B cell (primary cell): ENCODE data around the gene IL17B. TPM values are rescaled to one million over a fixed set of nuclear protein-coding genes. Genes with fewer than 3 reads are reported as not detected.

Experiments used
- ATAC-seq: fragments of 200-7000 bp; cut with Tn5 transposase; one replicate; pipeline ENCODE4 v1.10.0; 2021; ENCODE audit warnings: low read depth, mild to moderate bottlenecking, moderate number of reproducible peaks, moderate library complexity
- CTCF ChIA-PET: fragments of 350-600 bp; sonication (Branson Sonifier 250); formaldehyde crosslinking; loops from one replicate; lab custom pipeline; 2021; ENCODE audit warnings: antibody characterized with exemption, inconsistent platforms; lab: Charles Lee
- POLR2A ChIA-PET: fragments of 350-600 bp; sonication (Branson Sonifier 250); formaldehyde crosslinking; loops from one replicate; lab custom pipeline; 2021; ENCODE audit warnings: antibody characterized with exemption; lab: Charles Lee
- DNase-seq: peaks from one replicate; pipeline ENCODE4 v3.0.0; 2013
- H2AFZ ChIP-seq: 2 replicates; pipeline ENCODE4 v1.6.1; 2012; ENCODE audit warnings: mild to moderate bottlenecking, low read depth, low read length; ENCODE audit not compliant: insufficient read depth, poor library complexity, severe bottlenecking
- H3K27ac ChIP-seq, 2 donors: 1 replicate in 1 of 2; 2 replicates in 1 of 2; pipeline ENCODE4 v1.5.1; 2012 to 2013; ENCODE audit warnings: low read length in 2 of 2, mild to moderate bottlenecking in 2 of 2, moderate library complexity in 1 of 2
- H3K27me3 ChIP-seq, 4 experiments: fragments of 200-600 bp in 1 of 4; sonication (generic) in 1 of 4; replicated peaks in 1 of 4; 1 replicate in 2 of 4; 2 replicates in 2 of 4; pipeline versions ENCODE4 v1.6.1 to v1.7.0; 2013 to 2016; ENCODE audit warnings: low read length in 3 of 4, mild to moderate bottlenecking in 2 of 4, mixed read lengths in 1 of 4, moderate library complexity in 1 of 4; ENCODE audit not compliant: insufficient read depth in 4 of 4, control insufficient read depth in 3 of 4; ENCODE audit errors: control extremely low read depth in 1 of 4
- H3K36me3 ChIP-seq, 2 experiments: replicated peaks in 1 of 2; 1 replicate in 1 of 2; 2 replicates in 1 of 2; pipeline versions ENCODE4 v1.6.1 to v1.7.1; 2013; ENCODE audit warnings: low read length in 1 of 2; ENCODE audit not compliant: insufficient read depth in 2 of 2, control insufficient read depth in 1 of 2; ENCODE audit errors: control extremely low read depth in 1 of 2, extremely low read depth in 1 of 2
- H3K4me1 ChIP-seq, 2 donors: fragments of 200-600 bp in 1 of 2; sonication (generic) in 1 of 2; 1 replicate in 1 of 2; 2 replicates in 1 of 2; pipeline versions ENCODE4 v1.5.1 to v1.6.1; 2013 to 2017; ENCODE audit warnings: low read length in 2 of 2; ENCODE audit not compliant: control insufficient read depth in 2 of 2, insufficient read depth in 2 of 2
- H3K4me2 ChIP-seq: replicated peaks from 2 replicates; pipeline ENCODE3; 2012; ENCODE audit warnings: mild to moderate bottlenecking, low read depth, low read length; ENCODE audit not compliant: poor library complexity, severe bottlenecking
- H3K4me3 ChIP-seq, 5 experiments: fragments of 200-600 bp in 1 of 5; sonication (generic) in 1 of 5; 1 replicate in 3 of 5; 2 replicates in 2 of 5; pipeline versions ENCODE4 v1.5.1 to v1.7.0; 2011 to 2016; ENCODE audit warnings: low read length in 4 of 5, mild to moderate bottlenecking in 4 of 5, low read depth in 2 of 5, control low read depth in 1 of 5, moderate library complexity in 1 of 5; ENCODE audit not compliant: insufficient read depth in 1 of 5; ENCODE audit errors: control extremely low read depth in 1 of 5, extremely low read depth in 1 of 5
- H3K79me2 ChIP-seq: fragments of 200-600 bp; sonication (generic); one replicate; pipeline ENCODE4 v1.6.0; 2016; ENCODE audit warnings: low read length; ENCODE audit not compliant: control insufficient read depth, insufficient read depth
- H3K9ac ChIP-seq: fragments of 200-600 bp; sonication (generic); 2 replicates; pipeline ENCODE4 v1.6.1; 2017; ENCODE audit warnings: mild to moderate bottlenecking, low read length, moderate library complexity
- H3K9me3 ChIP-seq, 3 donors: one replicate each; pipeline versions ENCODE4 v1.6.1 to v1.7.1; 2013; ENCODE audit warnings: low read length in 2 of 3; ENCODE audit not compliant: control insufficient read depth in 2 of 3, insufficient read depth in 1 of 3; ENCODE audit errors: control extremely low read depth in 1 of 3
- H4K20me1 ChIP-seq: 2 replicates; pipeline ENCODE4 v1.6.0; 2012; ENCODE audit warnings: mild to moderate bottlenecking, low read length; ENCODE audit not compliant: insufficient read depth, control insufficient read depth, poor library complexity, severe bottlenecking
- H3K27ac Mint-ChIP-seq: one replicate; pipeline ENCODE4 v1.8.0; 2021; ENCODE audit warnings: mixed read lengths
- H3K27me3 Mint-ChIP-seq: one replicate; pipeline ENCODE4 v1.8.0; 2021; ENCODE audit warnings: mixed read lengths
- H3K4me1 Mint-ChIP-seq: one replicate; pipeline ENCODE4 v1.8.0; 2021; ENCODE audit warnings: mixed read lengths
- H3K4me3 Mint-ChIP-seq: one replicate; pipeline ENCODE4 v1.8.0; 2021; ENCODE audit warnings: mixed read lengths
- H3K9me3 Mint-ChIP-seq: one replicate; pipeline ENCODE4 v1.8.0; 2022; ENCODE audit warnings: mixed read lengths; ENCODE audit not compliant: insufficient read depth
- EZH2 ChIP-seq: IDR thresholded peaks from 2 replicates; pipeline ENCODE4 v1.6.1; 2012; ENCODE audit warnings: borderline replicate concordance, low read depth, mild to moderate bottlenecking, moderate library complexity, low read length; ENCODE audit not compliant: insufficient read depth, poor library complexity, severe bottlenecking
- WGBS: methylation state at CpG from one replicate; pipeline ENCODE4 v1.1.5; 2013; ENCODE audit warnings: missing lambda C conversion rate; ENCODE audit not compliant: insufficient coverage; 5-methylcytosine and 5-hydroxymethylcytosine counted together
- intact Hi-C: fragments of 100-400 bp; cut with micrococcal nuclease; formaldehyde crosslinking; loops from one replicate; pipeline ENCODE4 v1.10.0; 2022
- polyA minus RNA-seq: library from RNA; depleted of rRNA, polyadenylated mRNA; stranded (reverse); fragments of >200 nt; gene quantifications from 2 replicates; pipeline ENCODE4 v1.2.3, GENCODE V29; 2012
- polyA plus RNA-seq: library from polyadenylated mRNA; depleted of rRNA; stranded (reverse); fragments of >200 nt; gene quantifications from 2 replicates; pipeline ENCODE4 v1.2.3, GENCODE V29; 2012
- total RNA-seq, 2 donors: library from RNA; stranded (reverse); fragments of 120-200 nt in 1 of 2; gene quantifications; 1 replicate in 1 of 2; 2 replicates in 1 of 2; pipeline versions ENCODE4 v1.2.3 to v1.2.4, GENCODE V29; 2013 to 2022
- TF ChIP-seq, protein P1 (sequence below): fragments of 200-600 bp; IDR thresholded peaks from one replicate; pipeline ENCODE4 v1.8.0; 2022; ENCODE audit warnings: antibody characterized with exemption, mild to moderate bottlenecking

Gene IL17B, protein sequence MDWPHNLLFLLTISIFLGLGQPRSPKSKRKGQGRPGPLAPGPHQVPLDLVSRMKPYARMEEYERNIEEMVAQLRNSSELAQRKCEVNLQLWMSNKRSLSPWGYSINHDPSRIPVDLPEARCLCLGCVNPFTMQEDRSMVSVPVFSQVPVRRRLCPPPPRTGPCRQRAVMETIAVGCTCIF
- total RNA-seq: not detected in 2 replicates
- total RNA-seq (2013): 9.4 TPM
- polyA plus RNA-seq: not detected in 2 replicates
- polyA minus RNA-seq: not detected in 2 replicates

DNA sequence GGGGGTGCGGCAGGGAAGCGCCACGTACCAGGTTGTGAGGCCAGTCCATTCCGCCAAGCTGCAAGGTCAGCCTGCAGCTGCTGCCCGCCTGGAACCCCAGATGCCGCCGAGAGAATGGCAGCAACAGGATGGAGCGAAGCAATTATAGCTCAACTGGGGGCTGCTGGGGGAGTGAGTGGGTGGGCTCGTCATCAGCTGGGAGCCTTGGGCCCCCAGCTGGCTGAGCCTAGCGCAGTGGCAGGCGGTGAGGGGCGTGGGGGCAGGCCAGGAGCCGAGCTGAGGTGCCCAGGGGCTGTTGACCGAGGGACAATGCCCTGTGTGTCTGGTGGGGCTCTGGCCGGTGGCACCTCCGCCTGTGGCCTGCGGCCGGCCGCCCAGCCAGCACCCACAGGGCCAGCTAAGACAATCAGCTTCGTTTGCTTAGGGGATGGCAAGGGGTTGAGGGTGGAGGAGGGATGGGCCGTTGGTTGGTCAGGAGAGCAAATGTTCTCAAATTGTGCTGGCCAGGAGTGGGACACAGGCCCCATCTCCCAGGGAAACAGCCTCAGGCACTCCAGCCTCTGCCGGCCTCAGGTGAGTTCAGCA lies at the start of gene IL17B:
Gene IL17B (minus strand): TSS at position 116 of the 585 bp plus-strand sequence. CDS start 67 bp downstream, at position 49.
- Histone ChIP-seq H3K4me3 (no peak within 1 kb of the TSS), H3K4me1 (peaks cover 0 to 5% of the 10 kb centered on the region in 2 donors), H2AFZ (no peak within 1 kb of the TSS), H3K9me3 (peaks cover 0 to 3% (median 0%) of the 10 kb centered on the region in 3 donors), H3K27me3 (no peaks in the 10 kb centered on the region), H3K27ac (no peak within 1 kb of the TSS), H4K20me1 (no peaks in the 10 kb centered on the region), H3K36me3 (no peaks in the 10 kb centered on the region), H3K9ac (no peak within 1 kb of the TSS), H3K79me2 (no peaks in the 10 kb centered on the region), H3K4me2 (no peak within 1 kb of the TSS)
- Mint-ChIP-seq H3K4me3 (no peak within 1 kb of the TSS), H3K27ac (no peak within 1 kb of the TSS), H3K4me1 (peaks cover 2% of the 10 kb centered on the region), H3K27me3 (no peaks in the 10 kb centered on the region), H3K9me3 (no peaks in the 10 kb centered on the region)
- TF ChIP-seq EZH2: no peak
- TF ChIP-seq, protein P1, sequence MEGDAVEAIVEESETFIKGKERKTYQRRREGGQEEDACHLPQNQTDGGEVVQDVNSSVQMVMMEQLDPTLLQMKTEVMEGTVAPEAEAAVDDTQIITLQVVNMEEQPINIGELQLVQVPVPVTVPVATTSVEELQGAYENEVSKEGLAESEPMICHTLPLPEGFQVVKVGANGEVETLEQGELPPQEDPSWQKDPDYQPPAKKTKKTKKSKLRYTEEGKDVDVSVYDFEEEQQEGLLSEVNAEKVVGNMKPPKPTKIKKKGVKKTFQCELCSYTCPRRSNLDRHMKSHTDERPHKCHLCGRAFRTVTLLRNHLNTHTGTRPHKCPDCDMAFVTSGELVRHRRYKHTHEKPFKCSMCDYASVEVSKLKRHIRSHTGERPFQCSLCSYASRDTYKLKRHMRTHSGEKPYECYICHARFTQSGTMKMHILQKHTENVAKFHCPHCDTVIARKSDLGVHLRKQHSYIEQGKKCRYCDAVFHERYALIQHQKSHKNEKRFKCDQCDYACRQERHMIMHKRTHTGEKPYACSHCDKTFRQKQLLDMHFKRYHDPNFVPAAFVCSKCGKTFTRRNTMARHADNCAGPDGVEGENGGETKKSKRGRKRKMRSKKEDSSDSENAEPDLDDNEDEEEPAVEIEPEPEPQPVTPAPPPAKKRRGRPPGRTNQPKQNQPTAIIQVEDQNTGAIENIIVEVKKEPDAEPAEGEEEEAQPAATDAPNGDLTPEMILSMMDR: no peak
- ATAC-seq: no peak
- intact Hi-C loops: no loop called here
- no peak for DNase-seq
- CTCF ChIA-PET: interaction anchor here (1.0 to 7.8 kb wide), 3 partner anchors 140 to 185 kb away, joined by 4 to 67 read pairs (median 4); no protein-coding TSS in a partner anchor
- 89% methylated on average over 19 of the region's 22 CpGs for WGBS
- POLR2A ChIA-PET: no interaction called here

DNA sequence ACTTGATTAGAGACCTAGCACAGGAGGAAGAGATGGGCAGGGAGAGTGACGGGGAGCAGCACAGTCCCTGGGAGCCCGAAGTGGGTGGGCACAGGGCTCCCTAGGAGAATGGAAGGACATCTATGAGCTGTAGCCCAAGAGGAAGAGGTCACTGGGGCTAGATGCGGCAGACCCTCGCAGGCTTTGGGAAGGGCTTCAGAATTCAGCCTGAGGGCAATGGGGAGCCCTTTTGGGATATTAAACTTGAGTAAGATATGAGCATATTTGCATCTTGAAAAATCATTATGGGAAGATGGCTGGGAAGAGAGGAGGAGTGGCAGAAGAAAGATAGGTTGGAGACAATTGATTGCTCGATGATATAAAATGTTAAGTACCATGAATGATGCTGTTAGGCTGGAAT lies 48.9 kb upstream of the IL17B start:
- Histone ChIP-seq H3K9ac (no peak overlapping the region), H3K4me3 (no peak overlapping the region), H2AFZ (no peak overlapping the region), H3K27ac (no peak overlapping the region), H4K20me1 (no peaks in the 10 kb centered on the region), H3K27me3 (peaks cover 0 to 9% (median 0%) of the 10 kb centered on the region in 4 experiments), H3K79me2 (no peaks in the 10 kb centered on the region), H3K9me3 (peaks cover 0 to 14% (median under 1%) of the 10 kb centered on the region in 3 donors), H3K36me3 (no peaks in the 10 kb centered on the region), H3K4me1 (no peaks in the 10 kb centered on the region), H3K4me2 (no peak overlapping the region)
- H3K4me3 Mint-ChIP-seq: no peak overlapping the region
- TF ChIP-seq EZH2: no peak
- TF ChIP-seq, protein P1: no peak
- ATAC-seq: no peak
- WGBS: 89% methylated on average over 4 of the region's 5 CpGs
- POLR2A ChIA-PET: no interaction called here
- intact Hi-C loops: no loop called here
- H3K4me1 Mint-ChIP-seq: no peaks in the 10 kb centered on the region
- no peak overlapping the region for H3K27ac Mint-ChIP-seq
- H3K27me3 Mint-ChIP-seq: peaks cover 22% of the 10 kb centered on the region
- DNase-seq: no peak
- no peaks in the 10 kb centered on the region for H3K9me3 Mint-ChIP-seq
- CTCF ChIA-PET: interaction anchor here (0.9 to 1.1 kb wide), 2 partner anchors 18 to 56 kb away, joined by 3 read pairs; no protein-coding TSS in a partner anchor
